22Rv1 (cell line): ENCODE data around the gene KCNJ6.

Experiments used
- CTCF ChIP-seq: fragments of 450-650 bp; IDR thresholded peaks from 2 replicates; pipeline ENCODE4 v1.5.1; 2017; ENCODE audit warnings: mild to moderate bottlenecking
- ZFX ChIP-seq: fragments of 450-650 bp; IDR thresholded peaks from 2 replicates; pipeline ENCODE4 v1.6.1; 2017; ENCODE audit warnings: antibody characterized with exemption, borderline replicate concordance

GRCh38 chr21:37618081-37618480 lies 298.2 kb downstream of the KCNJ6 start:
- TF ChIP-seq CTCF: no peak
- TF ChIP-seq ZFX: no peak
